Upper lobe of right lung (tissue), 1 donor: ENCODE results near the gene SIMC1. TPM values are rescaled to one million over a fixed set of nuclear protein-coding genes. Genes with fewer than 3 reads are reported as not detected.

ENCODE experiments used
- ATAC-seq: fragments of 200-7000 bp; cut with Tn5 transposase; one replicate; pipeline ENCODE4 v1.9.1; 2020; ENCODE audit warnings: mild to moderate bottlenecking, moderate library complexity
- DNase-seq: peaks from one replicate; pipeline ENCODE4 v3.0.0-alpha.2; 2020
- H3K27ac ChIP-seq: fragments of 200-600 bp; one replicate; pipeline ENCODE4 v1.8.0; 2022
- H3K27me3 ChIP-seq: fragments of 200-600 bp; one replicate; pipeline ENCODE4 v1.8.0; 2022; ENCODE audit warnings: mild to moderate bottlenecking
- H3K36me3 ChIP-seq: fragments of 200-600 bp; one replicate; pipeline ENCODE4 v1.8.0; 2022
- H3K4me1 ChIP-seq: fragments of 200-600 bp; one replicate; pipeline ENCODE4 v1.8.0; 2022
- H3K4me3 ChIP-seq: fragments of 200-600 bp; one replicate; pipeline ENCODE4 v1.8.0; 2022; ENCODE audit warnings: mild to moderate bottlenecking
- H3K9me3 ChIP-seq: fragments of 200-600 bp; one replicate; pipeline ENCODE4 v1.8.0; 2022
- CTCF ChIP-seq: fragments of 200-600 bp; IDR thresholded peaks from one replicate; pipeline ENCODE4 v1.8.0; 2022; ENCODE audit warnings: antibody characterized with exemption
- intact Hi-C: fragments of 100-400 bp; cut with DNase I; formaldehyde crosslinking; loops from one replicate; pipeline ENCODE4 v1.11.0; 2022
- total RNA-seq: library from RNA; stranded (reverse); fragmentation: NEBNext Ultra II Directional; extraction: Animal tissue kit (Norgen Biotek cat#: 25700); gene quantifications from one replicate; pipeline ENCODE4 v1.2.1, GENCODE V29; 2021
- donor health status: DM: no; HTN: yes; CAD: no; lungs with severe emphysema.

SIMC1 gene
- total RNA-seq, 1 donor from 2014 or later = 17.6 TPM

GRCh38 chr5:176361437-176362232, 123.4 kb downstream of the SIMC1 start, which contains the start of gene KIAA1191:
Gene KIAA1191 (minus strand): TSS chr5:176361764. CDS start chr5:176359508, 2,256 bp downstream.
- Histone ChIP-seq H3K4me1 (peaks cover 19% of the 10 kb centered on the region), H3K27ac (peak within 1 kb of the TSS; percentile 77)
- peak; percentile 22 for TF ChIP-seq CTCF

GRCh38 chr5:176362233-176362490, 123.9 kb downstream of the SIMC1 start:
- ATAC-seq = no peak
- intact Hi-C loops = no loop called here
- H3K4me1 ChIP-seq = peaks cover 19% of the 10 kb centered on the region
- no peaks in the 10 kb centered on the region for H3K9me3 ChIP-seq
- no peak for DNase-seq
- TF ChIP-seq CTCF = no peak
- H3K27ac ChIP-seq = peak overlapping the region; percentile 44
- H3K36me3 ChIP-seq = peaks cover 13% of the 10 kb centered on the region
- H3K4me3 ChIP-seq = peak overlapping the region; percentile 81
- H3K27me3 ChIP-seq = no peaks in the 10 kb centered on the region

More at GRCh38 chr5:176361437-176362232, 123.4 kb downstream of the SIMC1 start, which contains the start of gene KIAA1191:
- DNase-seq (peak; percentile 98), ATAC-seq (peak; percentile 97)
- Histone ChIP-seq H3K4me3 (peak within 1 kb of the TSS; percentile 81), H3K27me3 (no peaks in the 10 kb centered on the region), H3K9me3 (no peaks in the 10 kb centered on the region), H3K36me3 (peaks cover 17% of the 10 kb centered on the region)
- intact Hi-C loops = no loop called here

DNA sequence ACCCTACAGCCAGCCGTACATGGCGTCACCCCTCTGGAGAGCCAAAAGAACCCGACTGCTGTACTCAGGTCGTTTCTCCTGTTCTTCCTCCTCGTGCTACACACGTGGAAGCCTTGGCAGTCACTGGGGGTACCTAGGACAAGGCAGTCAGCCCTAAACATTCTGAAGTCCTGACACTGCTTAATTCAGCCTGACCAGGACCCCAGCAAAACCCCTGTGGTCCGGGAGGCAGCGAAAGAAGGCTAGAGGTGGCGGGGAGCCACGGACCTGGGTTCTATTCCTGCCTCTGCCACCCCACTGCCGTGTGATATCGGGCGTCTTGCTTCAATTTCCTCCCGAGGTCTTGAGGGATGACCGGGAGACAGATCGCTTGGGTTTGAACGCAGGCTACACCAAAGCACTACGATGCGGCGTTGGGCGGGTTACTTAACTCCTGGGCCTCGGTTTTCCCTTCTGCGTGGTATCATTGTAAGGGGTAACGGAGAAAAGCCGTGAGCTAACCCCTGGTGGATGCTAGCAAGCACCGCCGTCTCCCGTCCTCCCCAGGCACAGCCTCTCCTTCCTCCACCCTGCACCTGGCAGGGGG, 126.6 kb downstream of the SIMC1 start:
- ATAC-seq = no peak
- intact Hi-C loops = no loop called here
- no peaks in the 10 kb centered on the region for H3K9me3 ChIP-seq
- H3K4me1 ChIP-seq = peaks cover 19% of the 10 kb centered on the region
- TF ChIP-seq CTCF = no peak
- H3K4me3 ChIP-seq = peak overlapping the region; percentile 87
- H3K27me3 ChIP-seq = no peaks in the 10 kb centered on the region
- H3K36me3 ChIP-seq = peaks cover 7% of the 10 kb centered on the region
- H3K27ac ChIP-seq = peak overlapping the region; percentile 58
- no peak for DNase-seq

DNA sequence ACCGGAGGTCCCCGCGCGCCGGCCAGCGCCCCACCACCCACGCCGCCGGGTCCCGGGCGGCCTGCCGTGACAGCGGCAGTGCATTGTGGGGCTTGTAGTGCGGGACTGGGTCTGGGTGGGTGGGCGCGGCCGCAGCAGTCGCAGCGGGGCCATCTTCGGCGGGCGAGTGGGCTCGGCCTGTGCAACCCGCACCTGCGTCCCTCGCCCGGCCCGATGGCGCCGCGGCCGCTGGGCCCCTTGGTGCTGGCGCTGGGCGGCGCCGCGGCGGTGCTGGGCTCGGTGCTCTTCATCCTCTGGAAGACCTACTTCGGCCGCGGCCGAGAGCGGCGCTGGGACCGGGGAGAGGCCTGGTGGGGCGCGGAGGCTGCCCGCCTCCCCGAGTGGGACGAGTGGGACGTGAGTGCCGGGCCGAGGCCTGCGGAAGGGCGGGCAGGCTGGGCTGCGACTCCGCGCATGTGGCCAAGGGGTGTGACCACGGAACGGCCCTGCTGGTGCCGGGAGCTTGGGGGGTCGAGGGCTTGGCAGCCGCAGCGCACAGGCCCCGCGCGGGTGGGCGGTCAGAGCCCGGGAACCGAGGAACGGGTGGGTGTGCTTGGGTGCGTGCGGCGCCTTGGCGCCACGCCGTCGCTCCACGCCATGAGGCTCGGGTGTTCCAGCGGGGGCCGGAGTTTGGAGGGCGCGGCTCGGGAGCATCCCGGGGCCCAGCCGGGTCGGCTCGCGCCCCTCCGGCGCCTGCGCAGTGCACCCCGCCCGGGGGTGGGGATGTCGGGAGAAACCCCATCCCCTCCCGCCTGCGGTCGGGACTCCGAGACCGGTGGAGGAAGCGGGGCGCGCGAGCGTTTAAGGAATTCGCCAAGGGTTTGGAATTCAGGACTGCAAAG, 127.4 kb downstream of the SIMC1 start, which contains the start of gene ARL10:
ARL10 (plus strand) TSS at position 137 of the 881 bp plus-strand sequence; CDS start at position 214, 77 bp downstream.
- ATAC-seq = peak; percentile 46
- peak; percentile 77 for DNase-seq
- intact Hi-C loops = no loop called here
- Histone ChIP-seq H3K4me3 (peak within 1 kb of the TSS; percentile 87), H3K4me1 (peaks cover 11% of the 10 kb centered on the region), H3K9me3 (no peaks in the 10 kb centered on the region), H3K27me3 (no peaks in the 10 kb centered on the region), H3K27ac (peak within 1 kb of the TSS; percentile 58), H3K36me3 (peaks cover 7% of the 10 kb centered on the region)
- TF ChIP-seq CTCF = no peak

DNA sequence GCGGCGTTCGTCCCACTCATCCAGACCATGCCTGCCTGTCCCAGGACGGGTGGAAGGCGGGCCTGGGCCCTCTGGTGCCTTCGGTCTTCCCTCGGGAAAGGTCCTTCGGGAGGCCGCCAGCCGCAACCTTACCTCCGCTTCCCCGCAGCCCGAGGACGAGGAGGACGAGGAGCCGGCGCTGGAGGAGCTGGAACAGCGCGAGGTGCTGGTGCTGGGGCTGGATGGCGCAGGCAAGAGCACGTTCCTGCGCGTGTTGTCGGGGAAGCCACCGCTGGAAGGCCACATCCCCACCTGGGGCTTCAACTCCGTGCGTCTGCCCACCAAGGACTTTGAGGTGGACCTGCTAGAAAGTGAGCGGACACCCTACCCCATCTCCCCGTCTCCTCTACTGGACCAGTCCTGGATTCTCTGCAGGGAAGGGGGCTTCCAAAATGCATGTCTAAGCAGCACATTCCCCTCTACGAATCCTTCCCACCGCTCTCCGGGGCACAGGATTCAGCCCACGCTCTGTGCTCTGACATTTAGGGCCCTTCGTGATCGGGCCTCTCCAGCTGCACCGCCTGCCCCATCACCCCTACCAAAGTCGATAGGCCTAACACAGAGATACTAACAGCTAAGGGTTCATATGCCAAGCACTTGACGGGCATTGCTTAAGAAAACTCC, 128.1 kb downstream of the SIMC1 start:
- H3K4me3 ChIP-seq = peak overlapping the region; percentile 87
- no peak overlapping the region for H3K27ac ChIP-seq
- peaks cover 9% of the 10 kb centered on the region for H3K4me1 ChIP-seq
- TF ChIP-seq CTCF = no peak
- H3K36me3 ChIP-seq = peaks cover 7% of the 10 kb centered on the region
- DNase-seq (no peak), ATAC-seq (no peak)
- no peaks in the 10 kb centered on the region for H3K9me3 ChIP-seq
- H3K27me3 ChIP-seq = no peaks in the 10 kb centered on the region
- intact Hi-C loops = no loop called here
